PFSK-1 (cell line): ENCODE measurements around the gene TRPM3.

Experiments
- FOXP2 ChIP-seq: optimal IDR thresholded peaks from 2 replicates; pipeline ENCODE3; 2011; ENCODE audit warnings: borderline replicate concordance, control low read depth, inconsistent platforms; ENCODE audit not compliant: insufficient read depth; ENCODE audit errors: extremely low read length, extremely low read depth
- POLR2AphosphoS5 ChIP-seq: IDR thresholded peaks from 2 replicates; pipeline ENCODE4 v1.6.1; 2012; ENCODE audit warnings: low read depth, mild to moderate bottlenecking, control low read depth, low read length, moderate library complexity
- SIN3A ChIP-seq: IDR thresholded peaks from 2 replicates; pipeline ENCODE4 v1.6.1; 2012; ENCODE audit warnings: mild to moderate bottlenecking, low read length, moderate library complexity, borderline replicate concordance; ENCODE audit not compliant: insufficient read depth
- TAF1 ChIP-seq: IDR thresholded peaks from 2 replicates; pipeline ENCODE4 v1.6.1; 2012; ENCODE audit warnings: low read length, control low read depth, borderline replicate concordance; ENCODE audit not compliant: insufficient read depth
- TF ChIP-seq, protein P1 (sequence below), 2 experiments: IDR thresholded peaks; 2 replicates each; pipeline versions ENCODE4 v1.6.1 to v1.8.0; 2011 to 2012; ENCODE audit warnings: low read depth in 2 of 2, low read length in 2 of 2, control low read depth in 1 of 2, inconsistent platforms in 1 of 2, mild to moderate bottlenecking in 1 of 2, moderate library complexity in 1 of 2; ENCODE audit not compliant: insufficient read depth in 1 of 2

The TRPM3 gene

DNA sequence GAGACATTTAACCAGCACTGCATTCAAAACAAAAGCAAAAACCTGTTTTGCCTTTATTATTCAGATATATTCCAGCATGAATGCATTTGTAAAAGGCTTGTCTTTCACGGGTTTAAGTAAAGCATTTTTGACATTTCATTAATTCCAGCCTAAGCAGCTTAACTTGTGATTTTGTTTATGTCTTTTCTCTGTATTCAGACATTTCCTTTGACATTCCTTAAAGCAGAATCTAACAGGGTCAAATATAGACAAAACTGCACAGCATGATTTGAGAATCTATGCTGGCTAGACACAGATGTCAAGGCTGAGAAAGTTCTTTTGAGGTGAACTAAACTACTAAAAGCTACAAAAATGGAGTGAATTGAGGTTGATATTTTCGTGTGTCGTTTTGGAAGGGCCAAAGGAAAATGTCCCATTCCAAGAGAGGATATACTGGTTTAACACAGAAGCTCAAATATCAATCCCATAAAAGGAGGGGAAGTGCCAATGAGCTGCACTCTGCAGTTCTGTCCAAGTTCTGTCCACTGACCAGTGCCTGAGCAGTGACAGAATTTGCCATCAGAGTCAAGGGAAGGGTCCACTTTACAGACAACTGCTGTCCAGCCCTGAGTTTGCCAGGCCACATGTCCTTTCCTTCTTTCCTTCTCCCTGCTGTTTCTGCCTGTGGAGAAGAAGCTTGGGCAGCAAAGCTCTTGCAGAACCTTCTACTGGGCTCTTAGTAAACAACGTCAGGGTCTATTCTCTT, 508.2 kb downstream of the TRPM3 start:
- no peak for TF ChIP-seq FOXP2
- no peak for TF ChIP-seq SIN3A

- TF ChIP-seq POLR2AphosphoS5: no peak
- TF ChIP-seq FOXP2: no peak
- TF ChIP-seq TAF1: no peak
- no peak for TF ChIP-seq SIN3A
- TF ChIP-seq, protein P1, sequence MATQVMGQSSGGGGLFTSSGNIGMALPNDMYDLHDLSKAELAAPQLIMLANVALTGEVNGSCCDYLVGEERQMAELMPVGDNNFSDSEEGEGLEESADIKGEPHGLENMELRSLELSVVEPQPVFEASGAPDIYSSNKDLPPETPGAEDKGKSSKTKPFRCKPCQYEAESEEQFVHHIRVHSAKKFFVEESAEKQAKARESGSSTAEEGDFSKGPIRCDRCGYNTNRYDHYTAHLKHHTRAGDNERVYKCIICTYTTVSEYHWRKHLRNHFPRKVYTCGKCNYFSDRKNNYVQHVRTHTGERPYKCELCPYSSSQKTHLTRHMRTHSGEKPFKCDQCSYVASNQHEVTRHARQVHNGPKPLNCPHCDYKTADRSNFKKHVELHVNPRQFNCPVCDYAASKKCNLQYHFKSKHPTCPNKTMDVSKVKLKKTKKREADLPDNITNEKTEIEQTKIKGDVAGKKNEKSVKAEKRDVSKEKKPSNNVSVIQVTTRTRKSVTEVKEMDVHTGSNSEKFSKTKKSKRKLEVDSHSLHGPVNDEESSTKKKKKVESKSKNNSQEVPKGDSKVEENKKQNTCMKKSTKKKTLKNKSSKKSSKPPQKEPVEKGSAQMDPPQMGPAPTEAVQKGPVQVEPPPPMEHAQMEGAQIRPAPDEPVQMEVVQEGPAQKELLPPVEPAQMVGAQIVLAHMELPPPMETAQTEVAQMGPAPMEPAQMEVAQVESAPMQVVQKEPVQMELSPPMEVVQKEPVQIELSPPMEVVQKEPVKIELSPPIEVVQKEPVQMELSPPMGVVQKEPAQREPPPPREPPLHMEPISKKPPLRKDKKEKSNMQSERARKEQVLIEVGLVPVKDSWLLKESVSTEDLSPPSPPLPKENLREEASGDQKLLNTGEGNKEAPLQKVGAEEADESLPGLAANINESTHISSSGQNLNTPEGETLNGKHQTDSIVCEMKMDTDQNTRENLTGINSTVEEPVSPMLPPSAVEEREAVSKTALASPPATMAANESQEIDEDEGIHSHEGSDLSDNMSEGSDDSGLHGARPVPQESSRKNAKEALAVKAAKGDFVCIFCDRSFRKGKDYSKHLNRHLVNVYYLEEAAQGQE (IDR thresholded peaks at IDR 0.05; ENCODE audit: insufficient read depth in 1 of 2, low read depth in 2 of 2, low read length in 2 of 2): no peak
Measured at GRCh38 chr9:70610287-70610644, 511.2 kb downstream of the TRPM3 start.

- TF ChIP-seq FOXP2: no peak
- TF ChIP-seq SIN3A: no peak
- no peak for TF ChIP-seq POLR2AphosphoS5
- TF ChIP-seq TAF1: no peak
- TF ChIP-seq, protein P1 (IDR thresholded peaks at IDR 0.05; ENCODE audit: insufficient read depth in 1 of 2, low read depth in 2 of 2, low read length in 2 of 2): no peak
Measured at GRCh38 chr9:70609542-70610286, 511.7 kb downstream of the TRPM3 start.

GRCh38 chr9:70609011-70609410, 512.4 kb downstream of the TRPM3 start:
- TF ChIP-seq TAF1 (no peak), FOXP2 (no peak), POLR2AphosphoS5 (no peak), SIN3A (no peak)
- TF ChIP-seq, protein P1 (IDR thresholded peaks at IDR 0.05; ENCODE audit: insufficient read depth in 1 of 2, low read depth in 2 of 2, low read length in 2 of 2): no peak

GRCh38 chr9:70607926-70608325, 513.5 kb downstream of the TRPM3 start:
- TF ChIP-seq TAF1: no peak
- no peak for TF ChIP-seq SIN3A
- no peak for TF ChIP-seq POLR2AphosphoS5
- TF ChIP-seq, protein P1 (IDR thresholded peaks at IDR 0.05; ENCODE audit: insufficient read depth in 1 of 2, low read depth in 2 of 2, low read length in 2 of 2): no peak
- TF ChIP-seq FOXP2: no peak
